OCI-LY7 (cell line): ENCODE measurements around the gene KLHL6. TPM values are rescaled to one million over a fixed set of nuclear protein-coding genes. Genes with fewer than 3 reads are reported as not detected.

Source experiments
- BruUV-seq: library from RNA; stranded (reverse); fragments of 400-500 nt; replicated peaks from 2 replicates; lab custom pipeline; 2021; lab: Mats Ljungman, UMichigan
- CTCF ChIA-PET: fragments of 300-600 bp; sonication (Branson Sonifier 250); formaldehyde crosslinking; loops from one replicate; lab custom pipeline; 2022; ENCODE audit warnings: antibody characterized with exemption; ENCODE audit not compliant: unreplicated experiment; lab: Charles Lee
- POLR2A ChIA-PET: fragments of 300-600 bp; sonication (Branson Sonifier 250); formaldehyde crosslinking; loops from one replicate; lab custom pipeline; 2022; ENCODE audit warnings: antibody characterized with exemption; lab: Charles Lee
- DNase-seq: peaks from one replicate; pipeline ENCODE4 v3.0.0-alpha.2; 2015; ENCODE audit warnings: low spot score
- H2AFZ ChIP-seq: fragments of 200-600 bp; sonication (generic), shearing (Covaris generic); 2 replicates; pipeline ENCODE4 v1.6.1; 2014; ENCODE audit warnings: mild to moderate bottlenecking, antibody characterized with exemption, low read length, moderate library complexity
- H3K27ac ChIP-seq: fragments of 200-600 bp; sonication (generic); 2 replicates; pipeline ENCODE4 v1.5.1; 2014; ENCODE audit warnings: mixed run types, low read depth, mild to moderate bottlenecking, moderate library complexity, low read length, inconsistent platforms; ENCODE audit not compliant: poor library complexity, severe bottlenecking
- H3K36me3 ChIP-seq: fragments of 200-600 bp; sonication (generic); 2 replicates; pipeline ENCODE4 v1.6.1; 2014; ENCODE audit warnings: mild to moderate bottlenecking, antibody characterized with exemption, low read length, moderate library complexity, mixed read lengths; ENCODE audit not compliant: insufficient read depth
- H3K4me1 ChIP-seq: fragments of 200-600 bp; sonication (generic); 2 replicates; pipeline ENCODE4 v1.5.1; 2014; ENCODE audit warnings: mild to moderate bottlenecking, low read length; ENCODE audit not compliant: insufficient read depth, poor library complexity, severe bottlenecking
- H3K4me2 ChIP-seq: fragments of 200-600 bp; sonication (generic); 2 replicates; pipeline ENCODE4 v1.6.1; 2014; ENCODE audit warnings: mild to moderate bottlenecking, low read length
- H3K4me3 ChIP-seq: fragments of 200-600 bp; sonication (generic); 2 replicates; pipeline ENCODE4 v1.5.1; 2014; ENCODE audit warnings: mild to moderate bottlenecking, low read depth, low read length; ENCODE audit not compliant: poor library complexity, severe bottlenecking
- H3K79me2 ChIP-seq: fragments of 200-600 bp; sonication (generic); 2 replicates; pipeline ENCODE4 v1.6.1; 2016; ENCODE audit warnings: low read depth, mild to moderate bottlenecking, low read length, moderate library complexity, mixed read lengths; ENCODE audit not compliant: insufficient read depth
- H3K9me2 ChIP-seq: fragments of 200-600 bp; sonication (generic); 2 replicates; pipeline ENCODE4 v1.6.1; 2016; ENCODE audit warnings: mild to moderate bottlenecking, low read length, mixed read lengths; ENCODE audit not compliant: insufficient read depth
- H3K9me3 ChIP-seq: fragments of 200-600 bp; sonication (generic); 2 replicates; pipeline ENCODE4 v1.6.1; 2014; ENCODE audit warnings: mild to moderate bottlenecking, mixed run types, low read length, mixed read lengths
- H4K20me1 ChIP-seq: fragments of 200-600 bp; sonication (generic); 2 replicates; pipeline ENCODE4 v1.6.1; 2014; ENCODE audit warnings: mild to moderate bottlenecking, antibody characterized with exemption, low read length, moderate library complexity, mixed read lengths; ENCODE audit not compliant: insufficient read depth
- EZH2phosphoT487 ChIP-seq: fragments of 200-600 bp; sonication (generic); IDR thresholded peaks from 2 replicates; pipeline ENCODE4 v1.6.1; 2018; ENCODE audit warnings: low read depth, borderline replicate concordance, mild to moderate bottlenecking, mixed run types, antibody characterized with exemption, low read length, moderate library complexity, mixed read lengths
- intact Hi-C: fragments of 100-400 bp; cut with micrococcal nuclease; formaldehyde crosslinking; loops from one replicate; pipeline ENCODE4 v1.10.0; 2022; ENCODE audit not compliant: unreplicated experiment
- total RNA-seq, 2 experiments: library from RNA; depleted of rRNA in 1 of 2; stranded (reverse); fragments of >200 nt in 1 of 2; shearing (Covaris generic) in 1 of 2; gene quantifications; 2 replicates each; pipeline ENCODE4 v1.2.3, GENCODE V29; 2014 to 2022
- TF ChIP-seq, protein P1 (sequence below): fragments of 200-600 bp; sonication (generic); conservative IDR thresholded peaks from 2 replicates; pipeline ENCODE4 v1.5.1; 2014; ENCODE audit warnings: mild to moderate bottlenecking, antibody characterized with exemption, low read length, moderate library complexity, mixed read lengths

The KLHL6 gene
- total RNA-seq, 2 experiments from 2014 or later, result 143 to 169 TPM

DNA sequence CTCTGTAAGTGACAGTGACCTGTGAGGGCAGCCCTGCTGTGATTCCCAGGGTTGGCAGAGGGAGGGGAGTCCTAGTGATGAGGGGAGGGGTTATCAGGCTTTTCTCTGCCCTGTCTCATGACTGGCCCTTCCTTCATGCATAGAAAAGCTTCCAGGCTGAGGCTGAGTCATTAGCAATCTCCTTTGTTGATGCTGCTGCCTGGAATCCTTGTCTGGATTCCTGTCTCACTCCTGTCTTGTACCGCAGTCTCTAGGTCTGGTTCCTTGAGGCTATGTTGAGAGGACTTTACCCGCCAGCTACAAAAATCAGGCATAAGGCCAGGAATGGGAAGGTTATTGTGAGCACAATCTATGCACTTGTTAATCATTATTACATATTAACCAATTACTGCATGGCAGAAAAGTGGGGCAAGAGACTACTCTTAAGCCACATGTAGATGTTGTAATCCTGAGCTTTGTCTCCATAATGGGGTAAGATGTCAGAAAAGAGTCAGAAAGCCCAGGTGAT is 7.2 kb downstream of the KLHL6 start:
- Histone ChIP-seq H3K9me2 (no peaks in the 10 kb centered on the region), H3K4me3 (peak overlapping the region; percentile 97), H3K4me1 (peaks cover 82% of the 10 kb centered on the region), H2AFZ (no peak overlapping the region), H3K4me2 (peak overlapping the region; percentile 98), H3K36me3 (peaks cover 97% of the 10 kb centered on the region), H3K79me2 (peaks cover 100% of the 10 kb centered on the region), H4K20me1 (peaks cover 47% of the 10 kb centered on the region), H3K9me3 (no peaks in the 10 kb centered on the region), H3K27ac (peak overlapping the region; percentile 96)
- DNase-seq, result no peak
- ChIA-PET POLR2A (interaction anchor here (0.5 to 2.0 kb wide), 9 partner anchors 15 to 247 kb away, joined by 3 to 5 read pairs (median 3); no protein-coding TSS in a partner anchor), CTCF (interaction anchor here (1.4 to 1.5 kb wide), 2 partner anchors 10 to 35 kb away, joined by 4 read pairs; no protein-coding TSS in a partner anchor)
- intact Hi-C loops, result no loop called here
- TF ChIP-seq, protein P1, sequence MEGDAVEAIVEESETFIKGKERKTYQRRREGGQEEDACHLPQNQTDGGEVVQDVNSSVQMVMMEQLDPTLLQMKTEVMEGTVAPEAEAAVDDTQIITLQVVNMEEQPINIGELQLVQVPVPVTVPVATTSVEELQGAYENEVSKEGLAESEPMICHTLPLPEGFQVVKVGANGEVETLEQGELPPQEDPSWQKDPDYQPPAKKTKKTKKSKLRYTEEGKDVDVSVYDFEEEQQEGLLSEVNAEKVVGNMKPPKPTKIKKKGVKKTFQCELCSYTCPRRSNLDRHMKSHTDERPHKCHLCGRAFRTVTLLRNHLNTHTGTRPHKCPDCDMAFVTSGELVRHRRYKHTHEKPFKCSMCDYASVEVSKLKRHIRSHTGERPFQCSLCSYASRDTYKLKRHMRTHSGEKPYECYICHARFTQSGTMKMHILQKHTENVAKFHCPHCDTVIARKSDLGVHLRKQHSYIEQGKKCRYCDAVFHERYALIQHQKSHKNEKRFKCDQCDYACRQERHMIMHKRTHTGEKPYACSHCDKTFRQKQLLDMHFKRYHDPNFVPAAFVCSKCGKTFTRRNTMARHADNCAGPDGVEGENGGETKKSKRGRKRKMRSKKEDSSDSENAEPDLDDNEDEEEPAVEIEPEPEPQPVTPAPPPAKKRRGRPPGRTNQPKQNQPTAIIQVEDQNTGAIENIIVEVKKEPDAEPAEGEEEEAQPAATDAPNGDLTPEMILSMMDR, result no peak
- no peak for TF ChIP-seq EZH2phosphoT487
- BruUV-seq, result no TSS peak

DNA sequence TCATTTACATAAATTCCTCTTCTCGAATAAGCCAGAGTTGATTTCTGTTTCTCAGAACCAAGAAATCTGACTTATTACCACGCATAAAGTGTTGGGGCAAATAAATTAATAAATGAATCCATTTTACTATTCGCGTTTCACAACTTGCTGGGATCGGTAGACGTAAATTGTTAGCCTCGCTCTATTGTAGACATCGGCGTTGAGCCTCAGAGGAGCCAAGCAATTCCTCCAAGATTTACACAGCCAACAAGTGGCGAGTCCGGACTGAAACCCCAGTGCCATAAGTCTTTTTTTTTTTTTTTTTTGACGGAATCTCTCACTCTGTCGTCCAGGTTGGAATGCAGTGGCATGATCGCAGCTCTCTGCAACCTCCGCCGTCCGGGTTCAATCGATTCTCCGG is 8.9 kb downstream of the KLHL6 start:
- Histone ChIP-seq H3K9me3 (no peaks in the 10 kb centered on the region), H3K9me2 (no peaks in the 10 kb centered on the region), H3K79me2 (peaks cover 100% of the 10 kb centered on the region), H3K4me1 (peaks cover 99% of the 10 kb centered on the region), H3K27ac (peak overlapping the region; percentile 96), H2AFZ (no peak overlapping the region), H3K36me3 (peaks cover 99% of the 10 kb centered on the region), H4K20me1 (peaks cover 58% of the 10 kb centered on the region), H3K4me3 (peak overlapping the region; percentile 97), H3K4me2 (peak overlapping the region; percentile 98)
- CTCF ChIA-PET, result no interaction called here
- no peak for TF ChIP-seq EZH2phosphoT487
- TF ChIP-seq, protein P1, result no peak
- DNase-seq, result no peak
- intact Hi-C loops, result no loop called here
- POLR2A ChIA-PET, result interaction anchor here (1.7 to 2.9 kb wide), 2 partner anchors 11 to 45 kb away, joined by 5 to 11 read pairs; no protein-coding TSS in a partner anchor
- BruUV-seq, result no TSS peak

DNA sequence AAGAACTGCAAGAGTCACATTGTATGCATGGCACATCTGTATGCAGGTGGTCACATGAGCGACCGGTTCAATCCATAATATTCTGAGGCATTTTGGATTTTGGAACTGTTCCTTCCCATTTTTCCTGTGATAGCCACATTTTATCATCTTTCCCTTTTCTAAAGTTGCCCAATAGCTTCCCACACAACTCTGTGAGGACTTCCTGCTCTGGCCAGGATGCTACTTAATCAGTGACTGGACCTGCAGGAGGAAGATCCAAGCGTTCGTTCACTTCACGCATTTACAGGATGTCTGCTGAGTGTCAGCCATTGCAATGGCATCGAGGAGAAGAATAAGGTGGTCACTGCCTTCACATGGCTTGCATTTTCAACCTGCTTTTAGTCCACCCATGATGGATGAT is 9.8 kb downstream of the KLHL6 start:
- DNase-seq, result no peak
- Histone ChIP-seq H3K27ac (peak overlapping the region; percentile 96), H3K9me3 (no peaks in the 10 kb centered on the region), H3K4me1 (peaks cover 100% of the 10 kb centered on the region), H3K79me2 (peaks cover 100% of the 10 kb centered on the region), H2AFZ (no peak overlapping the region), H4K20me1 (peaks cover 51% of the 10 kb centered on the region), H3K9me2 (no peaks in the 10 kb centered on the region), H3K36me3 (peaks cover 100% of the 10 kb centered on the region), H3K4me3 (peak overlapping the region; percentile 97), H3K4me2 (peak overlapping the region; percentile 98)
- CTCF ChIA-PET, result no interaction called here
- BruUV-seq, result no TSS peak
- intact Hi-C loops, result no loop called here
- no peak for TF ChIP-seq EZH2phosphoT487
- POLR2A ChIA-PET, result interaction anchor here (1.3 to 2.9 kb wide), 2 partner anchors 10 to 25 kb away, joined by 3 to 11 read pairs; no protein-coding TSS in a partner anchor
